ENCODE data around the gene OPCML. TPM values are rescaled to one million over a fixed set of nuclear protein-coding genes. Genes with fewer than 3 reads are reported as not detected.

Gene OPCML
- total RNA-seq, 4 donors from 2014 or later, result 0.06 to 0.83 (median 0.24) TPM

- no peak for DNase-seq (ENCODE audit: extremely low spot score)
- H3K4me1 ChIP-seq, result no peaks in the 10 kb centered on the region
- no peak overlapping the region for H3K27ac ChIP-seq (replicated peaks in 1 of 4)
- H3K36me3 ChIP-seq, result no peaks in the 10 kb centered on the region
- no peak for TF ChIP-seq POLR2AphosphoS5 (IDR thresholded peaks at IDR 0.05)
- no peak for TF ChIP-seq POLR2A (IDR thresholded peaks at IDR 0.05; ENCODE audit: low read depth)
- WGBS, result 69% methylated on average over 2 of the region's 2 CpGs
- no peaks in the 10 kb centered on the region for H3K27me3 ChIP-seq
- H3K9me3 ChIP-seq, result no peaks in the 10 kb centered on the region
- H3K4me3 ChIP-seq, result no peak overlapping the region
- intact Hi-C loops (cut with DNase I), result no loop called here
Observed at GRCh38 chr11:132626446-132626845, 905.9 kb downstream of the OPCML start.

DNA sequence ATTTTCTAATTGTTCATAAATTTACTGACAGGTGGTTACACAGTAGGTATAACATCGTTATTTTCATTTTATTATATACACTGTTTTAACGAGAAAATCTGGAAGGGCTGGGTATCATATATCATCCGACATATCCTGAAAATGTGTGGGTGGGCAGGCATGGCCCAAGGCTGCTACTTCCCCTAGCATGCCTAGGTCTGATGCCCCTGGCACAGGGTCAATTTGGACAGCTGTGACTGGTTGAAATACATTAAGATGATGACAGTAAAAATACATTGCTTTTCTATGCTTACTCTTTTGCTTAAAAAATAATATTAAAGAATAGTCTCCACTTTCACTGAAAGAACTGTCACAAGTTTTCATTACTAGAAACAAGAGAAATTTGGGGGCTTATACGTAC lies 908.8 kb downstream of the OPCML start:
- Histone ChIP-seq H3K4me1 (no peaks in the 10 kb centered on the region), H3K9me3 (no peaks in the 10 kb centered on the region), H3K4me3 (no peak overlapping the region), H3K27me3 (no peaks in the 10 kb centered on the region), H3K36me3 (no peaks in the 10 kb centered on the region), H3K27ac (replicated peaks in 1 of 4) (no peak overlapping the region)
- intact Hi-C loops (cut with DNase I), result no loop called here
- TF ChIP-seq POLR2AphosphoS5 (IDR thresholded peaks at IDR 0.05), result no peak
- TF ChIP-seq EP300 (IDR thresholded peaks at IDR 0.05), result no peak
- no peak for TF ChIP-seq POLR2A (IDR thresholded peaks at IDR 0.05; ENCODE audit: low read depth)
- TF ChIP-seq CTCF (IDR thresholded peaks at IDR 0.05), result no peak
- DNase-seq (ENCODE audit: extremely low spot score), result peak; percentile 66
- WGBS, result 56% methylated on average over 4 of the region's 4 CpGs

- Histone ChIP-seq H3K9me3 (no peaks in the 10 kb centered on the region), H3K36me3 (no peaks in the 10 kb centered on the region), H3K27ac (replicated peaks in 1 of 4) (no peak overlapping the region), H3K4me3 (no peak overlapping the region), H3K4me1 (no peaks in the 10 kb centered on the region), H3K27me3 (no peaks in the 10 kb centered on the region)
- DNase-seq (ENCODE audit: extremely low spot score), result no peak
- intact Hi-C loops (cut with DNase I), result no loop called here
- whole genome bisulfite sequencing, result 85% methylated on average over 6 of the region's 6 CpGs
- no peak for TF ChIP-seq POLR2AphosphoS5 (IDR thresholded peaks at IDR 0.05)
- no peak for TF ChIP-seq POLR2A (IDR thresholded peaks at IDR 0.05; ENCODE audit: low read depth)
- TF ChIP-seq EP300 (IDR thresholded peaks at IDR 0.05), result no peak
- no peak for TF ChIP-seq CTCF (IDR thresholded peaks at IDR 0.05)
Observed at GRCh38 chr11:132621976-132622580, 910.2 kb downstream of the OPCML start.

DNA sequence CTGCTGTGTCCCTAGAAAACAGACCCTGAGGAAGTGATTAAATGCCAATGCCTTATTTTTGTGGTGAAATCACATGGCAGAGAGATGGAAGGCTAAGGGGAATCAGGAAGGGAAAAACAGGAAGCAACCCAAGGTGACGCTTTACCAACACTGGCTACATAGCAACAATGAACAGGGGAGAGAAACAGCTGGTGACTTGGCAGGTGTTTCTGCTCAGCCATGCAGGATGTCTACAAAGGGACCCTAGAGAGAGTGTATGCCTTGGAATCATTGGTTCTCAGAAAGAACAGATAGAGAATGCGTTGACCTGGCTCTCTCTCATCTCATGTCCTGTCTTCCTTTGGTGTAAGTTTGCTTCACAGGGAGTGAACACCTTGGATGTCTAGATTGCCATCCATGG lies 911.9 kb downstream of the OPCML start:
- DNase-seq (ENCODE audit: extremely low spot score), result peak; percentile 62
- intact Hi-C loops (cut with DNase I), result no loop called here
- Histone ChIP-seq H3K4me3 (no peak overlapping the region), H3K4me1 (no peaks in the 10 kb centered on the region), H3K27ac (replicated peaks in 1 of 4) (no peak overlapping the region), H3K27me3 (no peaks in the 10 kb centered on the region), H3K9me3 (no peaks in the 10 kb centered on the region), H3K36me3 (no peaks in the 10 kb centered on the region)
- TF ChIP-seq EP300 (IDR thresholded peaks at IDR 0.05) (no peak), POLR2A (IDR thresholded peaks at IDR 0.05; ENCODE audit: low read depth) (no peak), POLR2AphosphoS5 (IDR thresholded peaks at IDR 0.05) (no peak), CTCF (IDR thresholded peaks at IDR 0.05) (no peak)
- 64% methylated on average over 2 of the region's 2 CpGs for WGBS

DNA sequence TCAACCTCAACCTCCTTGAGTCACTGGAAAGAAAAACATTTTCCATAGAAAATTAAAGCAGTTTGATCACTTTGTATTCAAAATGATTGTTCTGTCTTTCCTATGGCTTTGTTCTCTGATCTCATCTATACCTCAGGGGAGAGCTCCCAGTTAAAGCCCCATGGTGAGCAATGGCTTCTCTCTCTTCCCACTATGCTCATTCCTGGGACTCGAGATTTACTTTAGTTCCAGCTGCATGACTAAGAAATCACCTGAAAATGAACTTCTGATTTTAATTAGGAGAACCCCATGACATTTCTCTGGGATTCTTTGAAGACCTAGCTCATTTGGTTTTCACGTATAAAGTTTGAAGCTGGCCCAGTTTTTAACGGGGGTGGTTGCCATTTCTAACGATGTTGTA lies 921.5 kb downstream of the OPCML start:
- intact Hi-C loops (cut with DNase I), result no loop called here
- DNase-seq (ENCODE audit: extremely low spot score), result peak; percentile 19
- Histone ChIP-seq H3K9me3 (no peaks in the 10 kb centered on the region), H3K27me3 (peaks cover 0 to 4% (median 0%) of the 10 kb centered on the region in 4 donors), H3K4me1 (no peaks in the 10 kb centered on the region), H3K27ac (replicated peaks in 1 of 4) (no peak overlapping the region), H3K4me3 (no peak overlapping the region), H3K36me3 (no peaks in the 10 kb centered on the region)
- WGBS, result 89% methylated on average over 4 of the region's 4 CpGs
- TF ChIP-seq CTCF (IDR thresholded peaks at IDR 0.05), result no peak
- TF ChIP-seq POLR2A (IDR thresholded peaks at IDR 0.05; ENCODE audit: low read depth), result no peak
- TF ChIP-seq EP300 (IDR thresholded peaks at IDR 0.05), result no peak
- TF ChIP-seq POLR2AphosphoS5 (IDR thresholded peaks at IDR 0.05), result no peak

Data from esophagus muscularis mucosa (tissue), 4 donors.